Stromal cell of bone marrow (primary cell): ENCODE results near the gene PTGER3.

Source experiments
- DNase-seq: peaks from one replicate; pipeline ENCODE4 v3.0.0-alpha.2; 2012; ENCODE audit warnings: low read depth

Gene PTGER3

GRCh38 chr1:71049951-71050598 lies 2.5 kb upstream of the PTGER3 start:
- peak; percentile 42 for DNase-seq

GRCh38 chr1:71046891-71047634 lies 553 bp downstream of the PTGER3 start:
- DNase-seq: no peak

- DNase-seq: no peak
These were observed 2.1 kb downstream of the PTGER3 start for GRCh38 chr1:71045463-71046028.

DNA sequence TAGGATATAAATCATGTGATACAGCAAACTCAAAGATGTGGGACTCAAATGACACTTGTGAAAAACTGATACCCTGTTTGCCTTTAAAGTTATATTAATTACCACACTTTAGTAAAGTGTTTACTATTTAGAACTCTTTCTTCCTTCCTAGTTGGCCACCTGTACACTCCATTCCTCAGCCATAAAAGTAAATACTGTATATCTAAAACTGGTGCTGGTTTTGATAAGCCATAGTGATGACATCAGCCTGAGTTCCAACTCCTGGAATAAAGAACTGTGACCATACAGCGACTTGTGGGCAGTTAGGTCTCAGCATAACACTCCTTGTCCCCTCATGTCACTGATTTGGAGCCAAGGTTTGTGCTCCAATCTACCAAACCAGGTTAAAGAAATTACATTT lies 2.8 kb downstream of the PTGER3 start:
- no peak for DNase-seq

- no peak for DNase-seq
These were observed 4.6 kb downstream of the PTGER3 start for GRCh38 chr1:71043065-71043464.

GRCh38 chr1:71041806-71042205 lies 5.8 kb downstream of the PTGER3 start:
- DNase-seq: no peak

DNA sequence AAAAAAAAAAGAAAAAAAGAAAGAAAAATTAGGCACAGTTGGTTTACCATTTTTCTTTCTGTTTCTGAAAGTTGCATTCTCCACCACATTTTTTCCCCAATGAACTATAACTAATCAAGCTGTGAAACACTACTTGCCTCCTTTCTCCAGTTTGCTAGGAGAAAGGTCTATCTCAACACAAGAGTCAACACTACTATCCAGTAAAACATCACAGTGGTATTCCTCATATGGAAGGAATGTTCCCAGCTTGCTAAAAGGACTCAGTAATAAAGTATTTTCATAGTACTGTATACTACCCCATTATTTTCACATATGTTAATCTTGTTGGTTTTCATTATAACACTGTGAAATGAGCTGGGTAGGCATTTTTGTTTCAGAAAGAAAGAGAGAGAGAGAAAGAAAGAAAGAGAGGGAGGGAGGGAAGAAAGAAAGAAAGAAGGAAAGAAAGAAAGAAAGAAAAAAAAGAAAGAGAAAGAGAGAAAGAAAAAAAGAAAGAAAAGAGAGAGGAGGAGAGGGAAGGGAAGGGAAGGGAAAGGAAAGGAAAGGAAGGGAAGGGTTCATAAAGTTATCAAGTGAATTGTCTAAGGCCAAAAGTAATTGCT lies 7.9 kb downstream of the PTGER3 start:
- no peak for DNase-seq

- DNase-seq: no peak
These were observed 8.7 kb downstream of the PTGER3 start for GRCh38 chr1:71038942-71039341.

DNA sequence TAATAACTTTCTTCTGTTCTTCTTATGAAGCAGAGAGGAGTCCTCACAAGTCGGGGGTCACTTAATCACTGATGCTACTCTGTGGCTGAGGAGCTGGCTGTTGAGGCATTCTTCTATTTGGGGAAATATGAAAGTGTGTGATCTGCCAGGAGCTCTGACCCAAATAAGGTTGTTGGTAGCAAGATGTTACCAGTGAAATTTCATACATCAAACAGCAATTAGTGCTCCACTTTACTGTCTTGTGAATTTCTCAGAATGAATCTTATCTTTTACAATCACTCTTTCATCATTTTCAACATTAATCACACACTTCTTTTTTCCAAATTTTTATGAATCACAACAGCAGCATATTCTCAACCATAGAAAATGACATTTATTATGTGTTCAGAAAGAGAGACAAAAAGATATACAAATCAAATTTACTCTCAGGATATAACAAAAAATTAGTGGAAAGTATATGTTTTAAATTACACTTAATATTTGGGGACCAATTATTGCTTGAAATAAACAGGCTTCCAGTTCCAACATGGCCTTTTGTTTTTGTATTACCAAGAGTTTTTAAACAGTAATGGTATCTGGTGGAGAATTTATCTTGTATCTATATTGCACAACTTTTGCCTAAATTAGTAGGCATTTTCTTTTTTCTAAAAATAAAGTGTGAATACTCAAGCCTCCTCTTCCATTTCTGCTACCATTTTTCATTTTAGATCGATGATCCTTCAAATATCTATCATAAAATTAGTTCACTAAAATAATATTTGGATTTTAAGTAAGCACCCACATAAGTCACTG lies 9.6 kb downstream of the PTGER3 start:
- no peak for DNase-seq

DNA sequence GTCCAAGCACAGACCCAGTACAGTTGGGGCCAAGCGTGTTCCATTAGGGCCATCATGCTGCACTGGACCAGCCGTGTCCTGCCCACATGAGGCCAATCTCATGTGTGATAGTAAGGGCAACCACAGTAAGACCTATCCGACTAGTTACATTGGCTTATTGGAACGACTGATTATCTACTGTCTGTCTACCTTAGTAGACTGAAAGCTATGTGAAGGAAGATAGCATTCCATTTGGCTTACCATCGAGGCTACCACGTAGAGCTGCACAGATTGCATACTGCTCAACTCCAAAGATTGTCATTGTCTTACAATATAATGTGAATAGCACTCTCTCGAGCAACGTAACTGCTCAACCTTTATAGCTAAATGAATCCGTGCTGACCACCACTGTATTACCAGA lies 10.6 kb downstream of the PTGER3 start:
- DNase-seq: no peak

GRCh38 chr1:71033136-71033535 lies 14.5 kb downstream of the PTGER3 start:
- no peak for DNase-seq

- DNase-seq: no peak
These were observed 16.2 kb downstream of the PTGER3 start for GRCh38 chr1:71031426-71031825.

- no peak for DNase-seq
These were observed 17.6 kb downstream of the PTGER3 start for GRCh38 chr1:71030026-71030425.

GRCh38 chr1:71028981-71029380 lies 18.6 kb downstream of the PTGER3 start:
- no peak for DNase-seq

- no peak for DNase-seq
These were observed 19.6 kb downstream of the PTGER3 start for GRCh38 chr1:71027991-71028390.

GRCh38 chr1:71026093-71026492 lies 21.5 kb downstream of the PTGER3 start:
- DNase-seq: no peak

GRCh38 chr1:71023515-71023914 lies 24.1 kb downstream of the PTGER3 start:
- DNase-seq: no peak

DNA sequence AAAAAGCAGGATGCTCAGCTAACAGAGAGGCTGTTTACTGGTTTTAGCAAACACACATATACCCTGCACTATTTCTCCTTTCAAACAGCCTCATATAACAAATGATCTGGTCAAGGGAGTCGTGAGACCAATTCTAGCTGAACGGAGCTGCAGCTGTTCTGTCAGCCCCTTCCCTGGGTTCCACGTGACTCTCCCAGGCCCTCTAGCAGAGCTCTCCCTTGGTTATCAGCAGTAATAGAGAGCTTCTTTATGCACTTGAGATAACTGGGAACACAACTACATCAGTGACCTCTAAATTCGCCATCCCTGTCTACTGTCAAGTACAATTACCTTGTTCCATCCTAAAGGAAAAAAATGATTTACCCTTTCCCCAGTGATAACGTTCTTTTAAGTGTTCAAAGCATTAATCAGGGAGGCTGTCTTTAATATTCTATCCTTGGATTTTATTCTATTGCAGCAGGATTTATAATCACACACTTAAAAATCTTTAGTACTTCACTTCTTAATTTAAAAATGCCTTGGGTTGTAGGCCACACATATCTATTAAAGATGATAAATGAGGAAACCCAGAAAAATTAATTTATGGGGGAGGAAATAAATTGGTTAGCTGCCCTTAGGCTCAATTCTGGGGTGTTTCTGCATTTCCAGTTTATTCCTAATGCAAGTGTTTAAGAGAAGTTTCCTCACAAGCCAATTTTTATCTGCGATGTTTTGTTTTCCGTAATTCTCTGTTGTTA lies 28.2 kb downstream of the PTGER3 start:
- DNase-seq: no peak

- no peak for DNase-seq
These were observed 28.8 kb downstream of the PTGER3 start for GRCh38 chr1:71018791-71019190.

- no peak for DNase-seq
These were observed 31.9 kb downstream of the PTGER3 start for GRCh38 chr1:71015745-71016144.

DNA sequence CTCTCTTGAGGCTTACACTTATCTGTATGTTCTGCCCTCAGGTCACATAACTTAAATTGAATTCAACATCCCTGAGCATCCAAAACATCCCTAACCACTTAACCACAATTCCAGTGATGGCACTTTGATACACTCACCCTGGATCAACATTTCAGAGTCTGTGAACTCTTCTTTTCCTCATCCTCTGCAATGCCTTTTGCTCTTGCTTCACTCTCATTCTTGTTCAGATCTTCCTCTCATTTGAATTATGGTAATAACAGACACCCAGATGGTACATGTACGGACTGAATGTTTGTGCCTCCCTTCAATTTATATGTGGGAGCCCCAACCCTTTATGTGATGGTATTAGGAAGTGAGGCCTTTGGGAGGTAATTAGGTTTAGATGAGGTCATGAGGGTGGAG lies 33.4 kb downstream of the PTGER3 start:
- DNase-seq: no peak
